ENCODE data around the gene RPL10.

Gene RPL10

GRCh38 chrX:154431341-154431740, 33.2 kb downstream of the RPL10 start:
- no peak for DNase-seq

DNA sequence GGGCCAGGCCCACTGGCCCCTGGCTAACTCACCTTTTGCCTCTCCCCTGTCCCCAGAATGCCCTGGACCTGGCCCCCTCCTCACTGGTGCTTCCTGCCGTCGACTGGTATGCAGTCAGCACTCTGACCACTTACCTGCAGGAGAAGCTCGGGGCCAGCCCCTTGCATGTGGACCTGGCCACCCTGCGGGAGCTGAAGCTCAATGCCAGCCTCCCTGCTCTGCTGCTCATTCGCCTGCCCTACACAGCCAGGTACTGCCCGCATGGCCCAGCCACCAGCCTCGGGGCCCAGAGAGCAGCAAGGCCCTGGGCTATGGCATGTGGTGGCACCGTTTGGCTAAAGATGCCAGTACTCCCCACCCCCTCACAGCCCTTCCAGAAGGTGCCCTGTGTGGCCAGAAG, 34.0 kb downstream of the RPL10 start:
- no peak for DNase-seq

DNA sequence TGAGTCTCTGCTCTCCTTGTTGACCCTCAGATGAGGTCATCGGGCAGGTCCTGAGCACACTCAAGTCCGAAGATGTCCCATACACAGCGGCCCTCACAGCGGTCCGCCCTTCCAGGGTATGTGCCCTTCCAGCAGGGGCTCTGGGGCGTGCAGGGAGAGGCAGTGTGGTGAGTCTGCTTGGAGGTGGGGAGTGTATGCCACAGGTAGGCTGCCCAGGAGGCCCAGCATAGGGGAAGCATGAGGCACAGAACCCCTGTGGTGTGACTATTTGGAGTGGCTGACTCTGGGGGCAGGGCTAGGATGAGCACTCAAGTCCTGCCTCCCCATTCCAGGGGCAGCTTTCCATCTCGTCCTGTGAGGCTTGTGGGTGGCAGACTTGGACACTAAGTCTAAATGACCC, 35.4 kb downstream of the RPL10 start:
- DNase-seq, result no peak

DNA sequence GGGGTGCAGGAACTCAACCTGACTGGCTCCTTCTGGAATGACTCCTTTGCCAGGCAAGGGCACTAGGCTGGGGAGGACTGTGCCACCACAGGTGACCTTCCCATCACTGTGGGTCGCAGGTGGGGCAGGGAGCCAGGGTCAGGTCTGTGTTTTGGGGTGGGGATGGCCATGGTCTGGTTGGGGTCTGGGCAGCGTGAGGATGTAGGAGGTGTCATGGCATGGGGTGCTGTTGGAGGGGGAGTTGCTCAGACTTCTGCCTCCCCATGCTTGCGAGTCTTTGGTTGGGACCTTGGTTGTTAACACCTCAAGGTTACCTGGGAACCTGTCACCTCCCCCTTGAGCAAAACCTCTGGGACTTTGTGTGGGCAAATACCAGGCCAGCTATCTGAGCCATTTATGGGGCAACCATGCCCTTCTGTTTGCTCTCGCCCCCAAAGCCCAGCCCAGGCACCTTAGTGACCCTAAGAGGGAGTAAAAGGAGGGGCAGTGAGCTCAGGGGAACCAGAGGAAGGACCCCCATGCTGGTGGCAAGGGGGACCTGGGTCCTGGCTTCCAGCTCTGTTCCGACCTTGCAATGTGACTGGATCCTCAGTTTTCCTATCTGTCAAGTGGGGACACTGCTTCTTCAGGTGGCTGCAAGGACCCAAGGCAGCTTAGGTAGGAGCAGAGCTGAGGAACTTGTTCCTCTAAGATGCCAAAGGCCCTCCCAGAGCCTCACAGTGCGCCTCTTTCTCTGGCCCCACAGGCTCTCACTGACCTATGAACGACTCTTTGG, 36.4 kb downstream of the RPL10 start:
- DNase-seq, result no peak

DNA sequence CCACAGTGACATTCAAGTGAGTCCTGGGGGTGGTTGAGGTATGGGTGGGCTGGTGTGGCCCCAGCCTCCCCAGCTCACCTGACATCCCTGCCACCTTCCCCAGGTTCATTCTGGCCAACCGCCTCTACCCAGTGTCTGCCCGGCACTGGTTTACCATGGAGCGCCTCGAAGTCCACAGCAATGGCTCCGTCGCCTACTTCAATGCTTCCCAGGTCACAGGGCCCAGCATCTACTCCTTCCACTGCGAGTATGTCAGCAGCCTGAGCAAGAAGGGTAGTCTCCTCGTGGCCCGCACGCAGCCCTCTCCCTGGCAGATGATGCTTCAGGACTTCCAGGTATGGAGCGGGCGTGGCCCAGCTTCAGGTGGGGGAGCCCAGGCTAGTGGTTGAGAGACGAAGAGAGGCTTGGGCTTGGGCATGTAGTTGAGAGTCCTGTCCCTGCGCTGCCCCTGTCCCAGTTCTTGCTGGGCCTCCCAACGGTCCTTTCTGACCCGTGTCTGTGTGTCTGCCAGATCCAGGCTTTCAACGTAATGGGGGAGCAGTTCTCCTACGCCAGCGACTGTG, 37.1 kb downstream of the RPL10 start:
- no peak for DNase-seq

DNA sequence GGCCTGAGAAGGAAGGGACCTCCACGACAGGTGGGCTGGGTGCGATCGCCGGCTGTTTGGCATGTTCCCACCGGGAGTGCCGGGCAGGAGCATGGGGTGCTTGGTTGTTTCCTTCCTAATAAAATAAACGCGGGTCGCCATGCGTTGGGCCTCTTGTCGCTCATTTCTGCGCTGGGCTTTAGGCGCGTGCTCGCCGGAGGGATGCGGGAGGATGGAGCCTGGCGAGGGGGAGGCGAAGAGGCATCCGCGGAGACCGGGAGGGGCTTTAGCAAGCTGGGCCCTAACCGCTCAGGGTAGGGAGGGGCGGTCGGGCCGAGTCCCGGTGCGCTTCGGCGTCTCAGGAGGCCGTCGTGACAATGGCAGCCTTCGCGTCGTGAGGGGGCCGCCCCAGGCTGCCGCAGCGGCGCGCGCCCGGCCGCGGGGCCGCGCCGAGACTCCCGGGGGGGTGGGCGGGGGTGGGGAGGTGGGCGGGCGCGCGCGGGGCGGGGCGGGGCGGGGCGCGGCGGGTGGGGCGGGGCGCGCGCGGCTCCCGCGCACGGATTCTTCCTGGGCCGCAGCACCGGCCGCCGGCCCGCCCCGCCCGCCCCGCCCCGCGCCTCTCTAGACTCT, 38.3 kb downstream of the RPL10 start:
- peak; percentile 42 for DNase-seq

GRCh38 chrX:154436983-154437752, 39.0 kb downstream of the RPL10 start, which contains the start of gene GDI1:
TSS of gene GDI1 (plus strand) at chrX:154437154. CDS start at chrX:154437255, 101 bp downstream.
- DNase-seq, result peak; percentile 41

- no peak for DNase-seq
Measured at GRCh38 chrX:154437971-154438893, 40.1 kb downstream of the RPL10 start.

DNA sequence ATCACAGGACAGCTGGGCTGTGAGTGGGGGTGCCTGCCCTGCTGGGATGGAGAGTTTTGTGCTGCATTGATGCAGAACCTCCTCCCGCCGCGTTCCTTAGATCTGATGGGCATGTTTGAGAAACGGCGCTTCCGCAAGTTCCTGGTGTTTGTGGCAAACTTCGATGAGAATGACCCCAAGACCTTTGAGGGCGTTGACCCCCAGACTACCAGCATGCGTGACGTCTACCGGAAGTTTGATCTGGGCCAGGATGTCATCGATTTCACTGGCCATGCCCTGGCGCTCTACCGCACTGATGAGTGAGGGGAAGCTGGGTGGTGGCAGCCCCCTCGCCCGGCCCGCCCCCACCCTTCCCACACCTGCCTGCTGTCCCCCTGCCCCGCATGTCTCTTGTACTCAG, 41.7 kb downstream of the RPL10 start:
- no peak for DNase-seq

DNA sequence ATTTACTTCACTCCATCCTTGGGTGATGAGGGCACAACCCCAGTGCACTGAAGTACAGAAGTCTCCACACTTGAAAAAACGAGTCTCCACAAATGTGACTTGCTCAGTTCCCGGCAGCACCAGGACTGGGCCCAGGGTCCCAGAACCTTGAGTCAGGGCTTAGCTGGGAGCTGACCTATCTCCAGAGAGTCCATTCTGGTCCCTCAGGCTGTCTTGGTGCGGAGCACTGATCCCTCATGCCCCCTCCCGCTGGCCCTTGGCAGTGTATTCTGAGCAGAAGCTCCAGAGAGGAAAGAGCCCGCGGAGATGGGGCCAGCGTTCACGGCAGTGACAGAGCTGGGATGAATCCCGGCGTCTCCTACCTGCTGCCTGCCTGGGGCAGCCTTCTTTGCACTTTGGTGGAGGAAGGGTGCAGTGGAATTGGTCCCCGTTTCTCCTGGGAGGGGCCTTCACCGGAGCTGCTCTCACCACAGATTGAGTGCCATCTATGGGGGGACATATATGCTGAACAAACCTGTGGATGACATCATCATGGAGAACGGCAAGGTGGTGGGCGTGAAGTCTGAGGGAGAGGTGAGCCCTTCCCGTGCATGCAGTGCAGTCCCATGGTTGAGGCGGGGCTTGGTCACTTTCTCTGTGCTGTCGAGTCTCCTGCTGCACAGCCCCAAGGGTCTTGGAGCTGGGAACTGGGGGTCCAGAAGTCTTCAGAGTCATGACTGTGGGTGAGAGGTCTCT, 42.6 kb downstream of the RPL10 start:
- no peak for DNase-seq

DNA sequence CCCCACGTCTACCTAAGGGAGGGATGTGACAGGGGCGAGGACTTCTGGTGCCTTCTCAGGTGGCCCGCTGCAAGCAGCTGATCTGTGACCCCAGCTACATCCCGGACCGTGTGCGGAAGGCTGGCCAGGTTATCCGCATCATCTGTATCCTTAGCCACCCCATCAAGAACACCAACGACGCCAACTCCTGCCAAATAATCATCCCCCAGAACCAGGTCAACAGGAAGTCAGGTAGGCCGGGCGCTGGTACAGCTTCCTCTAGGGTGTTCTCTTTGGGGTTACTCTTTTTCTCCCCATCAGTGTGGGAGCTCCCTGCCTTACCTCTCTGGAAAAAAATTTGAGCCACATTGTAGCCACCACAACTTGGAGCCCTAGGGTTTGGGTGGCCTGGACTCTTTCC, 43.4 kb downstream of the RPL10 start:
- DNase-seq, result no peak

DNA sequence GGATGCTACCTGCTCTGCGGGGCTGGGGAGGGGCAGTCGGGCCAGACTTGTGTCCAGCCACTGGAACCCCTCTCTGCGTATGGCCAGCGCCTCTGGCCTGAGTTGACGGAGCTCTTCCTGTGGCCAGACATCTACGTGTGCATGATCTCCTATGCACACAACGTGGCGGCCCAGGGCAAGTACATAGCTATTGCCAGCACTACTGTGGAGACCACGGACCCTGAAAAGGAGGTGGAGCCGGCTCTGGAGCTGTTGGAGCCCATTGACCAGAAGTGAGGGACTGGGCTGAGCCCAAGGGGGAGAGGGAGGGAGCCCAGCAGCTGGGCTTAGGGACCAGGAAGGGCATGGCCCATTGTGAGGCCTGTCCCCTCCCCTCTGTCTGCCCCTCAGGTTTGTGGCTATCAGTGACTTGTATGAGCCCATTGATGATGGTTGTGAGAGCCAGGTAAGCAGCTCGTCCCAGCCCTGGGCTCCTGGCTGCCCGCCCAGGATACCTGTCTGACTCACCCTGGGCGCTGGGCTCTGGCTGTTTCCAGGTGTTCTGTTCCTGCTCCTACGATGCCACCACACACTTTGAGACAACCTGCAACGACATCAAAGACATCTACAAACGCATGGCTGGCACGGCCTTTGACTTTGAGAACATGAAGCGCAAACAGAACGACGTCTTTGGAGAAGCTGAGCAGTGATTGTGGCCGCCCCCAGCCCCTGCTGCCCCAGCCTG, 44.0 kb downstream of the RPL10 start:
- DNase-seq, result no peak

DNA sequence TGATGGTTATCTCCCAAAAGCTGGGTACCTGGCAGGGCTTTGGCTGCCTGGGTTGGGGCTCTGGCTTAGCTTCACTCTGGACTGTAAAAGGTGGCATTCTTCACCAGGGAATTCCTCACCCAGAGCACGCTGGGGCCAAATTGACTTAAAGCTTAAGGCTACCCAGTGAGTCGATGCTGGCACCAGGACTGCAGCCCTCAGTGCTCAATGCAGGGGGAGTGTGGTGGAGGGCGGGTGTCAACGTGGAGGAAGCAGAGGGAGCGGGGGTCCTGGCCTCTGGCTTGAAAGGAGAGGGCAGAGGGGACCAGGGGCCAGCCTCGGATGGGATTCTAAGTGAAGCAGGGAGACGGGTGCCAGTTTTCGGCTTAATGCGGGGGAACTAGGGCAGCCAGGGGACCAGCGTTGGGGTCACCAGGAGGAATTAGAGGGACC, 45.3 kb downstream of the RPL10 start:
- DNase-seq, result no peak

DNA sequence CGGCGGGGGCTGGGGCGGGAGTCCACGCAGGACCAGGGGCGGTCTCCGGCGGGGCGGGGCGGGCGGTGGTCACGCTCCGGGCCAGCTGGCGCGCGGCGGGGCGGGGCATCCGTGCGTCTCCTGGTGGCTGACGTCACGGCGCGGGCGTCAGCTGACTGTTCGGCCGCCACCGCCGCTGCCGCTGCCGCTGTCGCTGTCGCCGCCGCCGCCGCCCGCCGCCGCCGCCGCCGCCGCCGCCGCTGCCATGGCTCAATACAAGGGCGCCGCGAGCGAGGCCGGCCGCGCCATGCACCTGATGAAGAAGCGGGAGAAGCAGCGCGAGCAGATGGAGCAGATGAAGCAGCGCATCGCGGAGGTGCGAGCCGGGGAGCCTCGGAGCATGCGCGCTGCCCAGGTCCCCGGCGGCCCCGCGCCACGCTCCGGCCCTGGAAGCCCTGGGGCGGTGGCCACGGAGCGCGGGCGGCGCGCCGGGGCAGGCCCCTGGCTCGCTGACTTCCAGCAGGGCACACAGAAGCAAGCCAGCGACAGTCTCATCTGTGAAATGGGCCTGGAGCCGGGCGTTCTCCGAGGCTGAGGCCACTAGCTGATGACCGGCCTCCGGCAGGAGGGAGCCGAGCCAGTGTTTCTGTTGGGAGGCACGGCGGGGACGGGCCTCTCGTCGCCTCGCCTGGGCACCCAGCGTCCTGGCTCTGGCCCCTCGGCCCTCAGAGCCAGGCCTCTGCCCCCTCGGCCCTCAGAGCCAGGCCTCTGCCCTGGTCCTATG, 46.0 kb downstream of the RPL10 start, which contains the start of gene FAM50A:
Gene FAM50A (plus strand): TSS at position 150 of the 763 bp plus-strand sequence. CDS start 95 bp downstream, at position 245.
- peak; percentile 68 for DNase-seq

GRCh38 chrX:154444755-154445246, 46.6 kb downstream of the RPL10 start:
- DNase-seq, result no peak

DNA sequence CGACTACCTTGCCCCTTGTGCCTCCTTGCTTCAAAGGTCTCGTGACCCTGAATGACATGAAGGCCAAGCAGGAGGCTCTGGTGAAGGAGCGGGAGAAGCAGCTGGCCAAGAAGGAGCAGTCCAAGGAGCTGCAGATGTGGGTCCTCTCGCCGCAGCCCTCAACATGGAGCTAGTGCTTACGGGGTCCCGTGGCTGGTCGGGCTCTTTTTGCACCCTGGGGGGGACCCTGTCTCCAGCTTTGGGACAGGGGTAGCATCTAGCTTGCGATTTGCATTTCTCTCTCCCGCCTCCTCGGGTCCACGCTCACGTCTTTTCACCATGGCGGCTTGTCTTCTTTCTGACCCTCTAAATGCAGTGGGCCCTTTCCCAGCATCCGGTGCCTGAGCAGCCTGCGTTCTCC, 47.6 kb downstream of the RPL10 start:
- no peak for DNase-seq

DNA sequence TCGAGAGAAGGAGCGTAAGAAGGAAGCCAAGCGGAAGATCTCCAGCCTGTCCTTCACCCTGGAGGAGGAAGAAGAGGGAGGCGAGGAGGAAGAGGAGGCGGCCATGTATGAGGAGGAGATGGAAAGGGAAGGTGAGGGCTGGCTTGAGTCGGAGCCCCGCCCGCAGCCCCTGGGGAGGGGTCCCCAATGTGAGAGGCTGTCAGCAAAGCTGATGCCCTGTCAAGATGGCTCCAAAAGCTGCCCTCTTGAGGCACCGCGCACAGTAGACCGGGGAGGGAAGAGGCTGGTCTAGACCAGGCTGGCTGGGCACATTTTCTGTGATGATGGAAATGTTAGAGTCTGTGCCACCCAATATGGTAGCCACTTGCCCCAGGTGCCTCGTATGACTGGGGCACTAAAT, 48.3 kb downstream of the RPL10 start:
- no peak for DNase-seq

DNA sequence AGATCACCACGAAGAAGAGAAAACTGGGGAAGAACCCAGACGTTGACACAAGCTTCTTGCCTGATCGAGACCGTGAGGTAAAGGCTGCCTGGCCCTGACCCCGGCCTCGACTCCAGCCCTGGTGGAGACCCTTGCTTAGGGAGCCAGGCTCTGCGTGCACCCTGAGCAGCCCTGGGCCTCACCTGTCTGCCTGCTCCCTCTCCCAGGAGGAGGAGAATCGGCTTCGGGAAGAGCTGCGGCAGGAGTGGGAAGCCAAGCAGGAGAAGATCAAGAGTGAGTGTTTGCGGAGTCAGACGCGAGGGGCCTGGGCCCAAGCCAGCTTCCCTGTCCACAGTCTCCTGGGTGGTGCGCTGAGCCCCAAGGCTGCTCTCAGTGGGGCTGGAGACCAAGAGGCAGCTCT, 50.3 kb downstream of the RPL10 start:
- DNase-seq, result no peak

DNA sequence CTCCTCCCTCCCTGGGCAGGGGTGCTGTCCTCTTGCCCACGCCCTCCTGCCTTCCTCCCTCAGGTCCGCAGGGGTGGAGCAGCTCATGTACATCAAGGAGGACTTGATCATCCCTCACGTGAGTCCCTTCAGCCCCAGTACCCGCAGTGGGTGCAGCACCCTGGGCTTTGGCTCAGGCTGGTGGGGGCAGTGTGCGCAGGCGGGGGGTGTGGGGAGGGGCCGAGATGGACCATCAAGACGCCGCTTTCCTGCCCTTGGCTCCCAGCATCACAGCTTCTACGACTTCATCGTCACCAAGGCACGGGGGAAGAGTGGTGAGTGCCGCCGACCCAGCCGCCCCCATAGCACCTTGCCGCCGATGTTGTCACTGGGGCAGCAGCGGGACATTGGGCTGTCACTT, 51.4 kb downstream of the RPL10 start:
- no peak for DNase-seq

GRCh38 chrX:154450312-154450711, 52.1 kb downstream of the RPL10 start:
- no peak for DNase-seq

All from NCI-H1092 treated with DMSO at 0.1 percent for 48 hours (cell line).